ENCODE measurements around the gene RUSC1.

Gene RUSC1

DNA sequence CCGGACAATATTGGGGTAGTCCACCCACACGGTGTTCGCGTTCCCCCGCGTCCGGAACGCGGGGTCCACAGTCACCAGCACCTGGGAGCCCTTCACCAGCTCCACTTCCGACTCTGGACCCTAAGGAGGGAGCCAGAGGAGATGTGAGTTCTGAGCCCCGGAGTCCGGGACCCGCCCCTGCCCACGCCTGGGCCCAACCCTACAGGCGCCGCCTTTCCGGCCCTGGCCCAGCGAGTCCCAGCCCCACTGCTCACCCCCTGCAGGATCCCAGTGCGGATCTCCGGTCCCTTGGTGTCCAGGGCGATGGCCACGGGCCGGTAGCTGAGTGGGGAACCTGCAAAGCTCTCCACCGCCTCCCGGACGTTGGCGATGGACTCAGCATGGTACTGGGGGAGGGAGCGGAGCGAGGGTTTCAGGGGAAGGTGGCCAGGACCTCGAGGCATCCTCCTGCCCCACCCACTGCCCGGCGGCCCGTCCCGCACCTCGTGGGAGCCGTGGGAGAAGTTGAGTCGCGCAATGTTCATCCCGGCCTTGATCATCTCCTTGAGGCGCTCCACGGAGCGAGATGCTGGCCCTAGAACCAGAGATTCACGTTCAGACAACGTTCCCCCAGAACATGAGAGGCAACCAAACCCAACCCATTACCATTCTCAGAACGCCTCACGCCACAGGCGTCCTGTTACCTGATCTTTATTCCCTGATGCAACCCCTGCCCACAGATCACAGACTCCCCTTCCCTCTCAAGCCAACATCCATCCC lies 25.3 kb upstream of the RUSC1 start:
- no peaks in the 10 kb centered on the region for H3K27me3 ChIP-seq (ENCODE audit: control insufficient read depth, insufficient read depth, low read length)
- TF ChIP-seq, protein P1, sequence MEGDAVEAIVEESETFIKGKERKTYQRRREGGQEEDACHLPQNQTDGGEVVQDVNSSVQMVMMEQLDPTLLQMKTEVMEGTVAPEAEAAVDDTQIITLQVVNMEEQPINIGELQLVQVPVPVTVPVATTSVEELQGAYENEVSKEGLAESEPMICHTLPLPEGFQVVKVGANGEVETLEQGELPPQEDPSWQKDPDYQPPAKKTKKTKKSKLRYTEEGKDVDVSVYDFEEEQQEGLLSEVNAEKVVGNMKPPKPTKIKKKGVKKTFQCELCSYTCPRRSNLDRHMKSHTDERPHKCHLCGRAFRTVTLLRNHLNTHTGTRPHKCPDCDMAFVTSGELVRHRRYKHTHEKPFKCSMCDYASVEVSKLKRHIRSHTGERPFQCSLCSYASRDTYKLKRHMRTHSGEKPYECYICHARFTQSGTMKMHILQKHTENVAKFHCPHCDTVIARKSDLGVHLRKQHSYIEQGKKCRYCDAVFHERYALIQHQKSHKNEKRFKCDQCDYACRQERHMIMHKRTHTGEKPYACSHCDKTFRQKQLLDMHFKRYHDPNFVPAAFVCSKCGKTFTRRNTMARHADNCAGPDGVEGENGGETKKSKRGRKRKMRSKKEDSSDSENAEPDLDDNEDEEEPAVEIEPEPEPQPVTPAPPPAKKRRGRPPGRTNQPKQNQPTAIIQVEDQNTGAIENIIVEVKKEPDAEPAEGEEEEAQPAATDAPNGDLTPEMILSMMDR (IDR thresholded peaks at IDR 0.05), result no peak
- no peak overlapping the region for H3K4me3 ChIP-seq (ENCODE audit: low read depth, low read length)

DNA sequence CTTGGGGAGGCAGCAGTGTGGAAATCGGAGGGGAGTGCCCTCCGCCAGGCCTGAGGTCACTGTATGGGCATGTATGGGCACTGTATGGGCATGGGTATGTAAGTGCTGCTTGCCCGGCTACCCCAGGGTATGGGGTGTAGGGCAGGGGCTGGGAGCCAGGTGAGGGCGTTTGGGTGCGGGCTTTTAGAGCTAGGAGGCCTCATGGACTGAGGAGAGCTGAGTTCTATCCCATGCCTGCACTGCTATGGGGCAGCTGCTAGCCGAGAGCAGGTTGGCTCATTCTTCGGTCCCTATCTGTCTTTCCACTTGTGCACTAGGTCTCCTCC lies 24.8 kb upstream of the RUSC1 start:
- Histone ChIP-seq H3K4me1 (no peaks in the 10 kb centered on the region), H3K79me2 (no peaks in the 10 kb centered on the region), H3K36me3 (ENCODE audit: control insufficient read depth, insufficient read depth, low read length) (no peaks in the 10 kb centered on the region), H3K9me3 (ENCODE audit: control insufficient read depth, low read length) (no peaks in the 10 kb centered on the region), H3K9ac (no peak overlapping the region), H3K4me2 (ENCODE audit: low read length) (no peak overlapping the region), H3K27me3 (ENCODE audit: control insufficient read depth, insufficient read depth, low read length) (no peaks in the 10 kb centered on the region), H3K4me3 (ENCODE audit: low read depth, low read length) (no peak overlapping the region), H2AFZ (no peak overlapping the region), H3K27ac (no peak overlapping the region)
- TF ChIP-seq, protein P1 (IDR thresholded peaks at IDR 0.05), result no peak

More for the DNA sequence above, 25.3 kb upstream of the RUSC1 start:
- Histone ChIP-seq H3K9me3 (ENCODE audit: control insufficient read depth, low read length) (no peaks in the 10 kb centered on the region), H3K4me2 (ENCODE audit: low read length) (no peak overlapping the region), H3K36me3 (ENCODE audit: control insufficient read depth, insufficient read depth, low read length) (no peaks in the 10 kb centered on the region), H3K4me1 (no peaks in the 10 kb centered on the region), H3K9ac (no peak overlapping the region), H2AFZ (peak overlapping the region; percentile 58), H3K79me2 (no peaks in the 10 kb centered on the region), H3K27ac (no peak overlapping the region)

DNA sequence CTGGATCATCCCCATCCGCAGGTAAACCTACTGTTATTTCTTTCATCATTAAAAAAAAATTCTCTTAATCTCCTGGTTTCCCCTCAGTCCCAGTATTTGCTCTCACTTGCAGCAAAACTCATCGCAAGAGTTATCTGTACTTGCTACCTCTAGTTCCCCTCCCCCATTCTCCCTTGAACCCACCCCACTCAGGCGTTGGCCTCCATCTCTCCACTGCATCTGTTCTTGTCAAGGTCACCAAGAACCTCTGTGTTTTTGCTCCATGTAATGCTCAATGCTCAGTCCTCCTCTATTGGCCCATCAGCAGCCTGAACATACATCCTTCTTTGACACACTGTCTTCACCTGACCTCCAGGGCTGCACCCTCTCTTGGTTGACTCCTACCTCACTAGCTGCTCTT lies 24.0 kb upstream of the RUSC1 start:
- Histone ChIP-seq H3K9ac (no peak overlapping the region), H3K79me2 (no peaks in the 10 kb centered on the region), H3K4me1 (no peaks in the 10 kb centered on the region), H3K4me2 (ENCODE audit: low read length) (no peak overlapping the region), H3K9me3 (ENCODE audit: control insufficient read depth, low read length) (no peaks in the 10 kb centered on the region), H3K36me3 (ENCODE audit: control insufficient read depth, insufficient read depth, low read length) (no peaks in the 10 kb centered on the region), H3K4me3 (ENCODE audit: low read depth, low read length) (no peak overlapping the region), H2AFZ (no peak overlapping the region), H3K27me3 (ENCODE audit: control insufficient read depth, insufficient read depth, low read length) (no peaks in the 10 kb centered on the region), H3K27ac (no peak overlapping the region)
- TF ChIP-seq, protein P1 (IDR thresholded peaks at IDR 0.05), result no peak

DNA sequence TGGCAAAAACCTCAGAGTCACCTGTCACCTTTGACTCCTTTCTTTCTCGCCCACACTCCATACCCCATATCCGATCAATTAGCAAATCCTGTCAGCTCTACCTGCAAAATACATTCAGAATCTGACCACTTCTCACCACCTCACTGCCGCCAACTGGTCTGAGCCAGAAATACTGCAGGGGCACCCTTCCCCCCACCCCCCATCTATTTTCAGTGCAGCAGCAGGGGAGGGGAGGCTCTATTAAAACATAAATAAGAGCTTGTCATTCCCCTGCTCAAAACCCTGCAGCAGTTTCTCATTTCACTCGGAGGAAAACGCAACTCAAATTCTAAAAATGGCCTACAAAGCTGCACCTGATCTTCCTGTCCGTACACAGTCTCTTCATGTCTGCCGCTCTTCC lies 23.3 kb upstream of the RUSC1 start:
- H3K4me3 ChIP-seq (ENCODE audit: low read depth, low read length), result no peak overlapping the region
- TF ChIP-seq, protein P1 (IDR thresholded peaks at IDR 0.05), result no peak
- H3K79me2 ChIP-seq, result no peaks in the 10 kb centered on the region
- H3K27me3 ChIP-seq (ENCODE audit: control insufficient read depth, insufficient read depth, low read length), result no peaks in the 10 kb centered on the region
- H3K36me3 ChIP-seq (ENCODE audit: control insufficient read depth, insufficient read depth, low read length), result no peaks in the 10 kb centered on the region
- H3K9me3 ChIP-seq (ENCODE audit: control insufficient read depth, low read length), result no peaks in the 10 kb centered on the region
- H3K27ac ChIP-seq, result no peak overlapping the region
- no peak overlapping the region for H3K9ac ChIP-seq
- no peak overlapping the region for H2AFZ ChIP-seq
- no peak overlapping the region for H3K4me2 ChIP-seq (ENCODE audit: low read length)
- H3K4me1 ChIP-seq, result no peaks in the 10 kb centered on the region

DNA sequence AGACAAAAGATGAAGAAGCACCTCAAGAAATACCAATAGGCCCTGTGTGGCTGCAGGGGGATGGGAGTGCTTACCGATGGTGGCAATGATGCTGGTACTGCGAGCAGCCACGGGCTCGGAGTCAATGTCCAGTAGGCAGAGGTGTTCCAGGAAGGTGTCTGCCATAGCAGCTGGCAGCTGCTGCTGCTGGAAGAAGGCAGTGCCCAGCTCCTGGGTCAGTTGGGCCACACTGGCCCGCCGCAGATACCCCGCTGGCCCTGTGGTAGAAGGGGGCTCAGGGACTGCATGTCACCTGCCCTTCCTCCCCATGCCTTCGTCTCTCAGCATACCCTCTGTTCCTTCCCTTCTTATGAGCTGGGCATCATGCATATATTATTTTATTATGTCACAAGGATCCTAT lies 20.7 kb upstream of the RUSC1 start:
- H3K4me3 ChIP-seq (ENCODE audit: low read depth, low read length), result no peak overlapping the region
- no peaks in the 10 kb centered on the region for H3K79me2 ChIP-seq
- H2AFZ ChIP-seq, result no peak overlapping the region
- H3K9me3 ChIP-seq (ENCODE audit: control insufficient read depth, low read length), result no peaks in the 10 kb centered on the region
- H3K36me3 ChIP-seq (ENCODE audit: control insufficient read depth, insufficient read depth, low read length), result no peaks in the 10 kb centered on the region
- H3K27me3 ChIP-seq (ENCODE audit: control insufficient read depth, insufficient read depth, low read length), result no peaks in the 10 kb centered on the region
- H3K27ac ChIP-seq, result no peak overlapping the region
- no peak overlapping the region for H3K9ac ChIP-seq
- TF ChIP-seq, protein P1 (IDR thresholded peaks at IDR 0.05), result no peak
- H3K4me2 ChIP-seq (ENCODE audit: low read length), result no peak overlapping the region
- H3K4me1 ChIP-seq, result no peaks in the 10 kb centered on the region
